Panc1 (cell line): ENCODE results near the gene MVK. TPM values are rescaled to one million over a fixed set of nuclear protein-coding genes. Genes with fewer than 3 reads are reported as not detected.

ENCODE experiments used
- ATAC-seq: fragments of 200-7000 bp; cut with Tn5 transposase; 2 replicates; pipeline ENCODE4 v1.9.1; 2020; ENCODE audit warnings: mild to moderate bottlenecking, moderate library complexity
- BruUV-seq: library from RNA; stranded (reverse); fragments of 400-500 nt; replicated peaks from 2 replicates; lab custom pipeline; 2021; lab: Mats Ljungman, UMichigan
- CTCF ChIA-PET: fragments of 300-600 bp; sonication (Branson Sonifier 250); formaldehyde crosslinking; loops from one replicate; lab custom pipeline; 2022; ENCODE audit warnings: antibody characterized with exemption; lab: Charles Lee
- POLR2A ChIA-PET: fragments of 300-600 bp; sonication (Branson Sonifier 250); formaldehyde crosslinking; loops from one replicate; lab custom pipeline; 2022; ENCODE audit warnings: antibody characterized with exemption; lab: Charles Lee
- DNase-seq: peaks from one replicate; pipeline ENCODE4 v3.0.0-alpha.2; 2010; ENCODE audit warnings: low read depth, low spot score
- H3K27ac ChIP-seq: 2 replicates; pipeline ENCODE4 v1.5.1; 2011; ENCODE audit warnings: mild to moderate bottlenecking, low read length, inconsistent platforms
- H3K27me3 ChIP-seq: fragments of 200-500 bp; sonication (Bioruptor generic); 2 replicates; pipeline ENCODE4 v1.6.0; 2014; ENCODE audit warnings: low read length, inconsistent platforms; ENCODE audit not compliant: control insufficient read depth, insufficient read depth
- H3K36me3 ChIP-seq: fragments of 200-500 bp; sonication (Bioruptor generic); 2 replicates; pipeline ENCODE4 v1.5.1; 2014; ENCODE audit warnings: inconsistent platforms, mild to moderate bottlenecking, low read length, moderate library complexity; ENCODE audit not compliant: control insufficient read depth, insufficient read depth
- H3K4me1 ChIP-seq: 2 replicates; pipeline ENCODE4 v1.5.1; 2011; ENCODE audit warnings: inconsistent platforms, mild to moderate bottlenecking, low read length, moderate library complexity; ENCODE audit not compliant: control insufficient read depth, insufficient read depth
- H3K4me3 ChIP-seq, 2 experiments: 2 replicates each; pipeline ENCODE4 v1.5.1; 2011 to 2012; ENCODE audit warnings: low read depth in 2 of 2, low read length in 2 of 2, mild to moderate bottlenecking in 2 of 2, inconsistent platforms in 1 of 2, moderate library complexity in 1 of 2
- H3K9me3 ChIP-seq: fragments of 200-500 bp; sonication (Bioruptor generic); 2 replicates; pipeline ENCODE4 v1.5.1; 2014; ENCODE audit warnings: low read depth, mild to moderate bottlenecking, inconsistent platforms, low read length, moderate library complexity; ENCODE audit not compliant: control insufficient read depth, insufficient read depth
- POLR2AphosphoS5 ChIP-seq: IDR thresholded peaks from 2 replicates; pipeline ENCODE4 v1.6.1; 2012; ENCODE audit warnings: mild to moderate bottlenecking, low read depth, low read length, moderate library complexity
- REST ChIP-seq, 2 experiments: IDR thresholded peaks; 2 replicates each; pipeline ENCODE4 v1.6.1; 2011 to 2012; ENCODE audit warnings: low read depth in 2 of 2, control low read depth in 1 of 2, low read length in 1 of 2, mild to moderate bottlenecking in 1 of 2, moderate library complexity in 1 of 2; ENCODE audit not compliant: insufficient read depth in 1 of 2
- SIN3A ChIP-seq: IDR thresholded peaks from 2 replicates; pipeline ENCODE4 v1.6.1; 2012; ENCODE audit warnings: low read depth, mild to moderate bottlenecking, low read length, moderate library complexity, borderline replicate concordance; ENCODE audit not compliant: insufficient read depth
- TCF7L2 ChIP-seq: IDR thresholded peaks from 2 replicates; pipeline ENCODE4 v1.6.1; 2011; ENCODE audit warnings: mild to moderate bottlenecking, low read depth, low read length, inconsistent platforms
- in situ Hi-C: cut with HindIII; loops from 2 replicates; pipeline ENCODE4 v1.10.0; 2016; ENCODE audit warnings: low sequenced_read_pairs, low pct_unique_long_range_greater_than_20kb
- intact Hi-C: fragments of 100-400 bp; cut with micrococcal nuclease; formaldehyde crosslinking; loops from one replicate; pipeline ENCODE4 v1.10.0; 2022; ENCODE audit not compliant: unreplicated experiment
- total RNA-seq: library from RNA; stranded (reverse); gene quantifications from one replicate; pipeline ENCODE4 v1.2.1, GENCODE V29; 2021; ENCODE audit not compliant: unreplicated experiment
- TF ChIP-seq, protein P1 (sequence below): fragments of 450-650 bp; IDR thresholded peaks from 2 replicates; pipeline ENCODE4 v1.5.1; 2017; ENCODE audit warnings: mild to moderate bottlenecking

The MVK gene
- total RNA-seq, 1 experiment from 2014 or later = 41.6 TPM

DNA sequence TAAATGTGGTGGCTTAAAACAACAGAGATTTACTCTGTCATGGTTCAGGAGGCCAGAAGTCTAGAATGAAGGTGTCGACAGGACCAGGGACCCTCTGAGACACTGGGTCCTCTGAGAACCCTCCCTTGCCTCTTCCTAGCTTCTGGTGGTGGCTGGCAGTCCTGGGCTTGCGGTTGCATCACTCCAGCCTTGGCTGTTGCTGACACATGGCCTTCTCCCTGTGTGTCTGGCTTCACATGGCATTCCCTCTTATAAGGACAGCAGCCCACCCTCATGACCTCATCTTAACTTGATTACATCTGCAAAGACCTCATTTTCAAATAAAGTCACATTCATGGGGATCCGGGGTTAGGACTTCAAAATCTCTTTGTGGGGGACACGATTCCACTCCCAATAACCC is 36.9 kb downstream of the MVK start:
- no peaks in the 10 kb centered on the region for H3K9me3 ChIP-seq
- no TSS peak for BruUV-seq
- peaks cover 4% of the 10 kb centered on the region for H3K27me3 ChIP-seq
- TF ChIP-seq POLR2AphosphoS5 (no peak), TCF7L2 (no peak), SIN3A (no peak), REST (IDR thresholded peaks at IDR 0.05; ENCODE audit: insufficient read depth in 1 of 2, low read depth in 2 of 2, low read length in 1 of 2) (no peak)
- TF ChIP-seq, protein P1, sequence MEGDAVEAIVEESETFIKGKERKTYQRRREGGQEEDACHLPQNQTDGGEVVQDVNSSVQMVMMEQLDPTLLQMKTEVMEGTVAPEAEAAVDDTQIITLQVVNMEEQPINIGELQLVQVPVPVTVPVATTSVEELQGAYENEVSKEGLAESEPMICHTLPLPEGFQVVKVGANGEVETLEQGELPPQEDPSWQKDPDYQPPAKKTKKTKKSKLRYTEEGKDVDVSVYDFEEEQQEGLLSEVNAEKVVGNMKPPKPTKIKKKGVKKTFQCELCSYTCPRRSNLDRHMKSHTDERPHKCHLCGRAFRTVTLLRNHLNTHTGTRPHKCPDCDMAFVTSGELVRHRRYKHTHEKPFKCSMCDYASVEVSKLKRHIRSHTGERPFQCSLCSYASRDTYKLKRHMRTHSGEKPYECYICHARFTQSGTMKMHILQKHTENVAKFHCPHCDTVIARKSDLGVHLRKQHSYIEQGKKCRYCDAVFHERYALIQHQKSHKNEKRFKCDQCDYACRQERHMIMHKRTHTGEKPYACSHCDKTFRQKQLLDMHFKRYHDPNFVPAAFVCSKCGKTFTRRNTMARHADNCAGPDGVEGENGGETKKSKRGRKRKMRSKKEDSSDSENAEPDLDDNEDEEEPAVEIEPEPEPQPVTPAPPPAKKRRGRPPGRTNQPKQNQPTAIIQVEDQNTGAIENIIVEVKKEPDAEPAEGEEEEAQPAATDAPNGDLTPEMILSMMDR = no peak
- in situ Hi-C loops = no loop called here
- H3K4me3 ChIP-seq = no peak overlapping the region
- no peak for ATAC-seq
- no peak overlapping the region for H3K27ac ChIP-seq
- intact Hi-C loops = loop anchor here (1.0 kb wide), 1 partner anchor 22 kb away; no protein-coding TSS in a partner anchor
- H3K4me1 ChIP-seq = no peaks in the 10 kb centered on the region
- ChIA-PET CTCF (no interaction called here), POLR2A (interaction anchor here (0.6 kb wide), 1 partner anchor 72 kb away, joined by 3 read pairs; no protein-coding TSS in a partner anchor)
- H3K36me3 ChIP-seq = no peaks in the 10 kb centered on the region
- no peak for DNase-seq

GRCh38 chr12:109611223-109611622 is 37.6 kb downstream of the MVK start:
- Histone ChIP-seq H3K27me3 (peaks cover 6% of the 10 kb centered on the region), H3K9me3 (no peaks in the 10 kb centered on the region), H3K4me3 (no peak overlapping the region), H3K36me3 (no peaks in the 10 kb centered on the region), H3K27ac (no peak overlapping the region), H3K4me1 (no peaks in the 10 kb centered on the region)
- no peak for DNase-seq
- CTCF ChIA-PET = no interaction called here
- BruUV-seq = no TSS peak
- ATAC-seq = no peak
- no peak for TF ChIP-seq REST (IDR thresholded peaks at IDR 0.05; ENCODE audit: insufficient read depth in 1 of 2, low read depth in 2 of 2, low read length in 1 of 2)
- TF ChIP-seq, protein P1 = no peak
- no peak for TF ChIP-seq POLR2AphosphoS5
- no peak for TF ChIP-seq TCF7L2
- TF ChIP-seq SIN3A = no peak
- POLR2A ChIA-PET = interaction anchor here (0.6 kb wide), 1 partner anchor 73 kb away, joined by 3 read pairs; no protein-coding TSS in a partner anchor
- intact Hi-C loops = no loop called here
- in situ Hi-C loops = no loop called here
